IMR-90 (cell line): ENCODE data around the gene ERAP2.

ENCODE experiments used
- CHD1 ChIP-seq: IDR thresholded peaks from 2 replicates; pipeline ENCODE4 v1.6.1; 2012; ENCODE audit warnings: low read depth, low read length, improper control_type of control experiment
- CTCF ChIP-seq: conservative IDR thresholded peaks from 2 replicates; pipeline ENCODE4 v1.5.1; 2012; ENCODE audit warnings: mild to moderate bottlenecking, low read depth, low read length, improper control_type of control experiment
- MAZ ChIP-seq: IDR thresholded peaks from 2 replicates; pipeline ENCODE4 v1.6.1; 2012; ENCODE audit warnings: low read depth, mild to moderate bottlenecking, low read length, improper control_type of control experiment, moderate library complexity, borderline replicate concordance
- MXI1 ChIP-seq: IDR thresholded peaks from 2 replicates; pipeline ENCODE4 v1.6.1; 2012; ENCODE audit warnings: low read depth, mild to moderate bottlenecking, low read length, moderate library complexity, borderline replicate concordance
- POLR2A ChIP-seq: IDR thresholded peaks from 2 replicates; pipeline ENCODE4 v1.6.1; 2012; ENCODE audit warnings: mild to moderate bottlenecking, low read depth, low read length
- RAD21 ChIP-seq: IDR thresholded peaks from 2 replicates; pipeline ENCODE4 v1.6.1; 2012; ENCODE audit warnings: low read length, improper control_type of control experiment
- RFX5 ChIP-seq: IDR thresholded peaks from 2 replicates; pipeline ENCODE4 v1.8.0; 2012; ENCODE audit warnings: low read depth, mild to moderate bottlenecking, low read length, moderate library complexity
- USF2 ChIP-seq: fragments of 150-350 bp; IDR thresholded peaks from 2 replicates; pipeline ENCODE4 v1.6.1; 2017; ENCODE audit warnings: mild to moderate bottlenecking, antibody characterized with exemption, low read length, low read depth

- no peak for TF ChIP-seq CTCF
- TF ChIP-seq RFX5: no peak
- TF ChIP-seq MXI1: no peak
- no peak for TF ChIP-seq POLR2A
- TF ChIP-seq CHD1: no peak
- no peak for TF ChIP-seq USF2
- no peak for TF ChIP-seq MAZ
- TF ChIP-seq RAD21: no peak
These were observed 55.3 kb downstream of the ERAP2 start for GRCh38 chr5:96931605-96932004.
